Osteocyte (in vitro differentiated cells): ENCODE results near the gene FAM24B. TPM values are rescaled to one million over a fixed set of nuclear protein-coding genes. Genes with fewer than 3 reads are reported as not detected.

Experiments used
- DNase-seq: peaks from one replicate; pipeline ENCODE4 v3.0.0; 2021; ENCODE audit warnings: mixed read lengths; ENCODE audit not compliant: unreplicated experiment; ENCODE audit errors: extremely low spot score
- H3K27ac Mint-ChIP-seq: one replicate; pipeline ENCODE4 v1.8.0; 2021; ENCODE audit warnings: mild to moderate bottlenecking, mixed read lengths; ENCODE audit not compliant: unreplicated experiment
- H3K27me3 Mint-ChIP-seq: one replicate; pipeline ENCODE4 v1.8.0; 2021; ENCODE audit warnings: mixed read lengths; ENCODE audit not compliant: unreplicated experiment
- H3K36me3 Mint-ChIP-seq: one replicate; pipeline ENCODE4 v1.8.0; 2021; ENCODE audit warnings: mixed read lengths; ENCODE audit not compliant: unreplicated experiment
- H3K4me1 Mint-ChIP-seq: one replicate; pipeline ENCODE4 v1.8.0; 2021; ENCODE audit warnings: mixed read lengths; ENCODE audit not compliant: unreplicated experiment
- H3K4me3 Mint-ChIP-seq: one replicate; pipeline ENCODE4 v1.8.0; 2021; ENCODE audit warnings: mild to moderate bottlenecking, moderate library complexity, mixed read lengths; ENCODE audit not compliant: unreplicated experiment
- H3K9me3 Mint-ChIP-seq: one replicate; pipeline ENCODE4 v1.8.0; 2021; ENCODE audit warnings: mixed read lengths; ENCODE audit not compliant: unreplicated experiment
- CTCF ChIP-seq: fragments of 200-600 bp; sonication (generic); IDR thresholded peaks from 2 replicates; pipeline ENCODE4 v1.5.0; 2021; ENCODE audit warnings: antibody characterized with exemption, mild to moderate bottlenecking, moderate library complexity
- total RNA-seq: library from RNA; stranded (reverse); gene quantifications from 2 replicates; pipeline ENCODE4 v1.2.1, GENCODE V29; 2021

The FAM24B gene
- total RNA-seq, 1 donor from 2014 or later: 0.70 TPM

- Mint-ChIP-seq H3K4me3 (no peak overlapping the region), H3K27me3 (peaks cover 34% of the 10 kb centered on the region), H3K36me3 (no peaks in the 10 kb centered on the region), H3K4me1 (no peaks in the 10 kb centered on the region), H3K9me3 (no peaks in the 10 kb centered on the region), H3K27ac (no peak overlapping the region)
- DNase-seq: no peak
- no peak for TF ChIP-seq CTCF
Measured at GRCh38 chr10:122827302-122827701, 52.1 kb downstream of the FAM24B start.

GRCh38 chr10:122822973-122823690 is 56.2 kb downstream of the FAM24B start:
- Mint-ChIP-seq H3K36me3 (no peaks in the 10 kb centered on the region), H3K27ac (no peak overlapping the region), H3K9me3 (no peaks in the 10 kb centered on the region), H3K4me3 (no peak overlapping the region), H3K27me3 (peaks cover 18% of the 10 kb centered on the region), H3K4me1 (no peaks in the 10 kb centered on the region)
- no peak for TF ChIP-seq CTCF
- no peak for DNase-seq

GRCh38 chr10:122821808-122822207 is 57.6 kb downstream of the FAM24B start:
- Mint-ChIP-seq H3K4me3 (no peak overlapping the region), H3K36me3 (no peaks in the 10 kb centered on the region), H3K9me3 (no peaks in the 10 kb centered on the region), H3K4me1 (no peaks in the 10 kb centered on the region), H3K27me3 (peaks cover 20% of the 10 kb centered on the region), H3K27ac (no peak overlapping the region)
- TF ChIP-seq CTCF: no peak
- DNase-seq: no peak

- peaks cover 6% of the 10 kb centered on the region for H3K27me3 Mint-ChIP-seq
- no peaks in the 10 kb centered on the region for H3K9me3 Mint-ChIP-seq
- DNase-seq: no peak
Measured at GRCh38 chr10:122815458-122815857, 63.9 kb downstream of the FAM24B start.

GRCh38 chr10:122814493-122814892 is 64.9 kb downstream of the FAM24B start:
- no peaks in the 10 kb centered on the region for H3K4me1 Mint-ChIP-seq
- TF ChIP-seq CTCF: no peak

More at GRCh38 chr10:122815458-122815857, 63.9 kb downstream of the FAM24B start:
- Mint-ChIP-seq H3K4me3 (no peak overlapping the region), H3K27ac (no peak overlapping the region), H3K36me3 (no peaks in the 10 kb centered on the region), H3K4me1 (no peaks in the 10 kb centered on the region)
- TF ChIP-seq CTCF: no peak

More at GRCh38 chr10:122814493-122814892, 64.9 kb downstream of the FAM24B start:
- Mint-ChIP-seq H3K4me3 (no peak overlapping the region), H3K27me3 (peaks cover 8% of the 10 kb centered on the region), H3K9me3 (no peaks in the 10 kb centered on the region), H3K36me3 (no peaks in the 10 kb centered on the region), H3K27ac (no peak overlapping the region)
- DNase-seq: no peak
